Upper lobe of left lung (tissue), 4 donors: Measurements from ENCODE around the gene ZYG11B.

Experiments used
- CTCF ChIP-seq, 6 experiments: fragments of 450-650 bp in 4 of 6; fragments of 200-600 bp in 2 of 6; sonication (generic) in 2 of 6; IDR thresholded peaks; one replicate each; pipeline ENCODE4 v1.5.1; 2016 to 2019; ENCODE audit warnings: antibody characterized with exemption in 6 of 6
- POLR2A ChIP-seq, 4 donors: fragments of 450-650 bp; IDR thresholded peaks; one replicate each; pipeline ENCODE4 v1.5.1; 2016 to 2017; ENCODE audit warnings: antibody characterized with exemption in 4 of 4, mild to moderate bottlenecking in 2 of 4
- POLR2AphosphoS5 ChIP-seq, 2 donors: sonication (generic); formaldehyde crosslinking; IDR thresholded peaks; one replicate each; pipeline ENCODE4 v1.5.1; 2017; ENCODE audit warnings: antibody characterized with exemption in 2 of 2

DNA sequence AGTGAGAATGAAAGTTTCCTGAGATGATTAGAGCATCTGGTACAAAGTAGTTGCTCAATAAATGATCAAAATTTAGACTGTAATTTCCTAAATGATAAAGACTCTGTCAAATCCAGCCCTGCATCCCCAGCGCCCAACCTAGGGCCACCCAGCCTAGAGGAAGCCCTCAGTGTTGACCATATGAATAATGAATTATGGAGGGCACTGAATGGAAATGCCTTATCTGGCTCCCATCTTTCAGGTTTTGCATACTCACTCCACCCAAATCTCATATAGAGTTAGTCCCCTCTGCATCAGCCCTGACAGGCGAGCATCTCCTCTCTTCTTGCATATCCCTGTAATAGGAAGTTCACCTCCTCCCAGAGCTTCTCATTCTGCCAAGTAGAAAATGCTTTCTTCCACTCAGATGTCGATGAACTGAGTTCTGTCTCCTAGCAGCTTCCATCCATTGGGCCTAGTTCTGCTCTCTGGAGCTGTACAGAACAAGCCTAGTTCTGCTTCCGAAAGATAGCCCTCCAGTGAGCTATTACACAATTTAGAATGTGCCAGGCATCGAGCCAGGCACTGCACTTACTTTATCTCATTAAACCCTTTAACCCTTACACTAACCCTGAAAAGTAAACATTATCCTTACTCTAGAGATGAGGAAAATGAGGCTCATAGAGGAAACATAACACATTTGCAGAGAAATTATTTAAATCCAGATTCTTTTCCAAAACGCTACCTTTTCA is 49.0 kb upstream of the ZYG11B start:
- TF ChIP-seq CTCF (IDR thresholded peaks at IDR 0.05): no peak
- TF ChIP-seq POLR2A (IDR thresholded peaks at IDR 0.05): no peak
- no peak for TF ChIP-seq POLR2AphosphoS5 (IDR thresholded peaks at IDR 0.05)
